BLaER1 treated with 17β-estradiol and CSF1 and Interleukin-3, amounts not matched to agents 10 nM and 100 nM (cell line): ENCODE measurements around the gene FAM237A.

ENCODE experiments used
- H3K27ac ChIP-seq, 11 experiments: shearing (Covaris generic); formaldehyde crosslinking; 2 replicates each; pipeline ENCODE4 v1.8.1; 2022
- H3K27me3 ChIP-seq, 11 experiments: shearing (Covaris generic); formaldehyde crosslinking; 2 replicates each; pipeline ENCODE4 v1.8.1; 2022
- H3K36me3 ChIP-seq, 11 experiments: shearing (Covaris generic); formaldehyde crosslinking; 2 replicates each; pipeline ENCODE4 v1.8.1; 2022
- H3K4me1 ChIP-seq, 10 experiments: shearing (Covaris generic); formaldehyde crosslinking; 2 replicates each; pipeline ENCODE4 v1.8.1; 2022
- H3K4me2 ChIP-seq, 11 experiments: shearing (Covaris generic); formaldehyde crosslinking; 2 replicates each; pipeline ENCODE4 v1.8.1; 2022
- H3K4me3 ChIP-seq, 10 experiments: shearing (Covaris generic); formaldehyde crosslinking; 2 replicates each; pipeline ENCODE4 v1.8.1; 2022
- H3K9ac ChIP-seq, 11 experiments: shearing (Covaris generic); formaldehyde crosslinking; 2 replicates each; pipeline ENCODE4 v1.8.1; 2022
- H3K9me3 ChIP-seq, 11 experiments: shearing (Covaris generic); formaldehyde crosslinking; replicated peaks in 1 of 11; 2 replicates each; pipeline ENCODE4 v1.8.1; 2022
- H4K20me1 ChIP-seq, 11 experiments: shearing (Covaris generic); formaldehyde crosslinking; 2 replicates each; pipeline ENCODE4 v1.8.1; 2022
- Cebpa-rat ChIP-seq, 11 experiments: shearing (Covaris generic); IDR thresholded peaks; 2 replicates each; pipeline ENCODE4 v1.8.1; 2022

The FAM237A gene

DNA sequence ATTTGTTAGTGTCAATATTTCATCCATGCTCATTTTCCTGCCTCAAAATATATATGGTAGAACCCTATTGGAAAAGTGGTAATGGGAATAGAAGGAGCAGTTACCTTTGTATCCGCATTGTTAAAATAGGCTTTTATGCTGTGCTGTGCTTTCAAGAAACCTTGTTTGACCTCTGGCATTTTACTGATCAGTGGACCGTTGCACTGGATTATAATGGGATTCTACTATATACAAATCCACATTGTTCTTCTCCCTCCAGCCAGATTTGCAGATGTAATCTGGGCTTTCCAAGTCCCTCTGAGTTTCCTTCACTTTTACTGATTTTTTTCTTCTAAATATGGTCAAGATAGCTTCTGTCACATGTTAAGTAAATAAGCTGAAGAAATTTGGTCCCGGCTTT is 23.3 kb upstream of the FAM237A start:
- H3K9ac ChIP-seq = no peak overlapping the region
- no peak overlapping the region for H3K27ac ChIP-seq
- H3K4me2 ChIP-seq = no peak overlapping the region
- H4K20me1 ChIP-seq = no peaks in the 10 kb centered on the region
- H3K36me3 ChIP-seq = no peaks in the 10 kb centered on the region
- H3K4me3 ChIP-seq = no peak overlapping the region
- TF ChIP-seq Cebpa-rat (IDR thresholded peaks at IDR 0.05) = no peak
- H3K9me3 ChIP-seq = no peaks in the 10 kb centered on the region
- no peaks in the 10 kb centered on the region for H3K27me3 ChIP-seq
- no peaks in the 10 kb centered on the region; a peak in 1 of 20 replicates for H3K4me1 ChIP-seq

- Histone ChIP-seq H4K20me1 (no peaks in the 10 kb centered on the region), H3K36me3 (no peaks in the 10 kb centered on the region), H3K27ac (no peak overlapping the region), H3K4me2 (no peak overlapping the region), H3K27me3 (no peaks in the 10 kb centered on the region), H3K9me3 (no peaks in the 10 kb centered on the region), H3K4me1 (no peaks in the 10 kb centered on the region), H3K4me3 (no peak overlapping the region), H3K9ac (no peak overlapping the region)
- TF ChIP-seq Cebpa-rat (IDR thresholded peaks at IDR 0.05) = no peak
Measured at GRCh38 chr2:206626108-206626507, 16.2 kb upstream of the FAM237A start.

GRCh38 chr2:206627632-206628031 is 14.7 kb upstream of the FAM237A start:
- Histone ChIP-seq H3K4me1 (no peaks in the 10 kb centered on the region), H3K27ac (no peak overlapping the region), H4K20me1 (no peaks in the 10 kb centered on the region), H3K4me3 (no peak overlapping the region), H3K36me3 (no peaks in the 10 kb centered on the region), H3K9ac (no peak overlapping the region), H3K27me3 (no peaks in the 10 kb centered on the region), H3K9me3 (no peaks in the 10 kb centered on the region), H3K4me2 (no peak overlapping the region)
- no peak for TF ChIP-seq Cebpa-rat (IDR thresholded peaks at IDR 0.05)

DNA sequence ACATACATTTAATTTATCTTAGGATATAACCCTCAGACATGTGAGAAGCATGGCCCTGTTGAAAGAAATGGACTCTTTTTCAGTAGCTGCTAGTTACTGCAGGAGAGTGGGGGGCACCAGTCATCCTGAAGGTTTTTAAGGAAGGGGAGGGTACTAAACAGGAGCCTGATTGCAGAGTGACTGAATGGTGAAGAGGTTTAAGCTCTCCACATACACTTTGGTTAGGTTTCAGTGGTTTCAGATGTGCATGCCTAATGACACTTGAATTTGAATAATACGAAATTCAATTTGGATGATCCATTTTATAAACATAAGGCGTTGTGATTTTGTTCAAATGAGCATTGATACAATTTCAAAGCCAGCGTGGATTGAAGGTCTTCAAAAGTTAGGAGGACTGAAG is 10.9 kb upstream of the FAM237A start:
- Histone ChIP-seq H3K27ac (no peak overlapping the region), H3K4me1 (no peaks in the 10 kb centered on the region), H3K27me3 (no peaks in the 10 kb centered on the region), H3K9me3 (no peaks in the 10 kb centered on the region), H3K36me3 (no peaks in the 10 kb centered on the region), H4K20me1 (no peaks in the 10 kb centered on the region), H3K4me3 (no peak overlapping the region), H3K4me2 (no peak overlapping the region), H3K9ac (no peak overlapping the region)
- no peak for TF ChIP-seq Cebpa-rat (IDR thresholded peaks at IDR 0.05)

GRCh38 chr2:206635015-206635414 is 7.3 kb upstream of the FAM237A start:
- Histone ChIP-seq H3K9me3 (no peaks in the 10 kb centered on the region), H3K4me1 (no peaks in the 10 kb centered on the region), H3K4me2 (no peak overlapping the region), H3K4me3 (no peak overlapping the region), H3K36me3 (no peaks in the 10 kb centered on the region), H3K27ac (no peak overlapping the region), H3K9ac (no peak overlapping the region), H4K20me1 (no peaks in the 10 kb centered on the region), H3K27me3 (no peaks in the 10 kb centered on the region)
- no peak for TF ChIP-seq Cebpa-rat (IDR thresholded peaks at IDR 0.05)

GRCh38 chr2:206639636-206640035 is 2.7 kb upstream of the FAM237A start:
- Histone ChIP-seq H3K9me3 (peaks cover 0 to 15% (median 12%) of the 10 kb centered on the region in 11 experiments; a peak in 11 of 22 replicates), H3K9ac (no peak overlapping the region), H3K27me3 (no peaks in the 10 kb centered on the region), H3K36me3 (no peaks in the 10 kb centered on the region), H3K4me1 (no peaks in the 10 kb centered on the region), H3K4me3 (no peak overlapping the region), H3K4me2 (no peak overlapping the region), H3K27ac (no peak overlapping the region), H4K20me1 (no peaks in the 10 kb centered on the region)
- no peak for TF ChIP-seq Cebpa-rat (IDR thresholded peaks at IDR 0.05)

DNA sequence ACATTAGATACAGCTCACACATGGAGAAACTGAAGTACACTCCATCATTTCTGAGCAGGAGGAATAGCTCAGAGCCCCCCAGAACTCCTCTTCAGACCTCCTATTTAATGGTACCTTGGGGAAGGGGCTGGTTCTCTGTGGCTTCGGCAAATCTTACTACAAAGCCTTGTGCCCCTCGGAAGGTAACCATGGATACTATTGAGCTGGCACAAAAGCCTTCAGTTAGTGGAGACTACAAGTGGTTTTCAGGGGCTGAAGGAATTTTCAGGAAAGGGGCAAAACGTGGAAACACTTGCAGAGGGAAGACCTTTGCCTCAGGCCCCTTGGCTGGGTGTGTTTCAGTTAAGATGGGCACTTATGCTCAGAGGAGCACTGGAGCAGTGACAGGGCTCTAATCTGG is 1.1 kb upstream of the FAM237A start:
- H3K27ac ChIP-seq = no peak overlapping the region
- H3K27me3 ChIP-seq = no peaks in the 10 kb centered on the region
- no peaks in the 10 kb centered on the region for H4K20me1 ChIP-seq
- H3K9ac ChIP-seq = no peak overlapping the region
- no peak overlapping the region for H3K4me2 ChIP-seq
- no peak overlapping the region for H3K4me3 ChIP-seq
- no peak for TF ChIP-seq Cebpa-rat (IDR thresholded peaks at IDR 0.05)
- no peaks in the 10 kb centered on the region for H3K4me1 ChIP-seq
- peaks cover 0 to 15% (median 12%) of the 10 kb centered on the region in 11 experiments; a peak in 11 of 22 replicates for H3K9me3 ChIP-seq
- no peaks in the 10 kb centered on the region for H3K36me3 ChIP-seq

- Histone ChIP-seq H3K27ac (no peak overlapping the region), H3K4me3 (no peak overlapping the region), H3K9ac (no peak overlapping the region), H4K20me1 (no peaks in the 10 kb centered on the region), H3K4me1 (no peaks in the 10 kb centered on the region), H3K9me3 (no peaks in the 10 kb centered on the region), H3K36me3 (no peaks in the 10 kb centered on the region), H3K27me3 (no peaks in the 10 kb centered on the region), H3K4me2 (no peak overlapping the region)
- TF ChIP-seq Cebpa-rat (IDR thresholded peaks at IDR 0.05) = no peak
Measured at GRCh38 chr2:206647985-206648384, 5.7 kb downstream of the FAM237A start.

- Histone ChIP-seq H3K27me3 (no peaks in the 10 kb centered on the region), H3K4me2 (no peak overlapping the region), H3K4me3 (no peak overlapping the region), H4K20me1 (no peaks in the 10 kb centered on the region), H3K36me3 (no peaks in the 10 kb centered on the region), H3K27ac (no peak overlapping the region), H3K9me3 (peaks cover 0 to 14% (median 11%) of the 10 kb centered on the region in 11 experiments; a peak in 14 of 22 replicates), H3K4me1 (no peaks in the 10 kb centered on the region), H3K9ac (no peak overlapping the region)
- no peak for TF ChIP-seq Cebpa-rat (IDR thresholded peaks at IDR 0.05)
Measured at GRCh38 chr2:206657087-206657486, 14.8 kb downstream of the FAM237A start.

- Histone ChIP-seq H3K9ac (no peak overlapping the region), H3K27ac (no peak overlapping the region), H3K9me3 (no peaks in the 10 kb centered on the region), H3K4me2 (no peak overlapping the region), H3K36me3 (no peaks in the 10 kb centered on the region), H4K20me1 (no peaks in the 10 kb centered on the region), H3K4me3 (no peak overlapping the region), H3K4me1 (no peaks in the 10 kb centered on the region), H3K27me3 (no peaks in the 10 kb centered on the region)
- TF ChIP-seq Cebpa-rat (IDR thresholded peaks at IDR 0.05) = no peak
Measured at GRCh38 chr2:206665251-206665650, 23.0 kb downstream of the FAM237A start.
